ENCODE results near the gene TGM2. TPM values are rescaled to one million over a fixed set of nuclear protein-coding genes. Genes with fewer than 3 reads are reported as not detected.

TGM2 gene
- total RNA-seq, 4 donors from 2014 or later = 2.8 to 33.2 (median 11.5) TPM

GRCh38 chr20:38091441-38092216 lies 73.4 kb downstream of the TGM2 start:
- Histone ChIP-seq H3K27me3 (no peaks in the 10 kb centered on the region), H3K4me1 (peaks cover 15 to 47% (median 17%) of the 10 kb centered on the region in 3 donors), H3K36me3 (peaks cover 4 to 63% (median 8%) of the 10 kb centered on the region in 3 donors), H3K27ac (peak overlapping the region; percentile 1 to 73 (median 52)), H3K4me3 (no peak overlapping the region), H3K9me3 (no peaks in the 10 kb centered on the region)
- DNase-seq = no peak
- intact Hi-C loops (cut with DNase I) = no loop called here
- 36 to 60% methylated on average over 4 to 6 of the region's 6 CpGs for WGBS, 2 donors
- TF ChIP-seq CTCF (IDR thresholded peaks at IDR 0.05) = no peak
- TF ChIP-seq POLR2A (IDR thresholded peaks at IDR 0.05) = no peak

GRCh38 chr20:38090061-38090460 lies 75.0 kb downstream of the TGM2 start:
- Histone ChIP-seq H3K4me3 (no peak overlapping the region), H3K4me1 (peaks cover 8 to 44% (median 13%) of the 10 kb centered on the region in 3 donors), H3K27me3 (no peaks in the 10 kb centered on the region), H3K27ac (peak overlapping the region in 3 of 4 donors; percentile 47 to 73 (median 54)), H3K9me3 (no peaks in the 10 kb centered on the region), H3K36me3 (peaks cover 8 to 79% (median 9%) of the 10 kb centered on the region in 3 donors)
- intact Hi-C loops (cut with DNase I) = no loop called here
- 76 to 82% methylated on average over 7 of the region's 7 CpGs for WGBS, 2 donors
- DNase-seq = no peak
- TF ChIP-seq CTCF (IDR thresholded peaks at IDR 0.05) (no peak), POLR2A (IDR thresholded peaks at IDR 0.05) (no peak)

- Histone ChIP-seq H3K4me3 (no peak overlapping the region), H3K4me1 (peaks cover 5 to 44% (median 8%) of the 10 kb centered on the region in 3 donors), H3K9me3 (no peaks in the 10 kb centered on the region), H3K27me3 (no peaks in the 10 kb centered on the region), H3K27ac (peak overlapping the region in 3 of 4 donors; percentile 38 to 73 (median 54)), H3K36me3 (peaks cover 8 to 85% (median 9%) of the 10 kb centered on the region in 3 donors)
- no peak for TF ChIP-seq POLR2A (IDR thresholded peaks at IDR 0.05)
- intact Hi-C loops (cut with DNase I) = no loop called here
- DNase-seq = no peak
- 71 to 88% methylated on average over 10 of the region's 10 CpGs for WGBS, 2 donors
Observed at GRCh38 chr20:38089500-38089899, 75.6 kb downstream of the TGM2 start.

- Histone ChIP-seq H3K27me3 (no peaks in the 10 kb centered on the region), H3K9me3 (no peaks in the 10 kb centered on the region), H3K36me3 (peaks cover 7 to 91% (median 9%) of the 10 kb centered on the region in 3 donors), H3K27ac (peak overlapping the region in 3 of 4 donors; percentile 59 to 77 (median 73)), H3K4me3 (no peak overlapping the region), H3K4me1 (peaks cover 0 to 39% (median 0%) of the 10 kb centered on the region in 3 donors)
- TF ChIP-seq POLR2A (IDR thresholded peaks at IDR 0.05) (no peak), CTCF (IDR thresholded peaks at IDR 0.05) (no peak)
- intact Hi-C loops (cut with DNase I) = no loop called here
- whole genome bisulfite sequencing, 2 donors = 64 to 87% methylated on average over 7 to 10 of the region's 10 CpGs
- DNase-seq = no peak
Observed at GRCh38 chr20:38085026-38085425, 80.0 kb downstream of the TGM2 start.

- no peaks in the 10 kb centered on the region for H3K9me3 ChIP-seq
- H3K27me3 ChIP-seq = no peaks in the 10 kb centered on the region
- intact Hi-C loops (cut with DNase I) = no loop called here
- peak overlapping the region in 3 of 4 donors; percentile 59 to 77 (median 73) for H3K27ac ChIP-seq
- peaks cover 2 to 89% (median 9%) of the 10 kb centered on the region in 3 donors for H3K36me3 ChIP-seq
- H3K4me1 ChIP-seq = peaks cover 0 to 39% (median 0%) of the 10 kb centered on the region in 3 donors
- no peak for TF ChIP-seq POLR2A (IDR thresholded peaks at IDR 0.05)
- TF ChIP-seq CTCF (IDR thresholded peaks at IDR 0.05) = no peak
- 41 to 51% methylated on average over 4 to 5 of the region's 5 CpGs for WGBS, 2 donors
- no peak overlapping the region for H3K4me3 ChIP-seq
- no peak for DNase-seq
Observed at GRCh38 chr20:38084425-38084951, 80.6 kb downstream of the TGM2 start.

All from esophagus squamous epithelium (tissue), 5 donors.